KBM-7 (cell line): ENCODE measurements around the gene FAM83C.
"Not testable (repeated sequence)": the region's sequence is repeated elsewhere in the genome, so short reads cannot be mapped to it uniquely, and the experiment has no call there.

Source experiments
- DNase-seq: peaks from one replicate; pipeline ENCODE4 v3.0.0-alpha.2; 2015
- in situ Hi-C: fragments of 300-500 bp; cut with MboI; formaldehyde crosslinking; loops from 2 replicates; pipeline ENCODE4 v1.14.3; 2020; ENCODE audit warnings: low sequenced_read_pairs, low pct_unique_long_range_greater_than_20kb, mixed read lengths

The FAM83C gene

DNA sequence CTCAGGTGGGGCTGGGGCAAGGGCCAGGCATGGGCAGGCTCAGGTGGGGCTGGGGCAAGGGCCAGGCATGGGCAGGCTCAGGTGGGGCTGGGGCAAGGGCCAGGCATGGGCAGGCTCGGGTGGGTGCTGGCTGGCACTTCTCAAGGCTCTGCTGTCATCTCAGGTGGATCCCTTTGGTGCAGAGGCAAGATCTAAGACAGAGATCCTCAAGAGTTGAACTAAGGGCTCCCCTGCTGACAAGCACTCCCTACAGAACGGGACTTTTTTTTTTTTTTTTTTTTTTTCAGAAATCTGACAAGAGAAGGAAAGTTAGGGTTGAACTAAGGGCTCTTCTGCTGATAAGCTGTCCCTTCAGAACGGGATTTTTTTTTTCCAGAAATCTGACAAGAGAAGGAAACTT, 39.2 kb downstream of the FAM83C start:
- DNase-seq = no peak
- in situ Hi-C loops = loop anchor here (25.0 kb wide), 1 partner anchor 416 kb away; the partner anchor contains the start of gene NCOA6

DNA sequence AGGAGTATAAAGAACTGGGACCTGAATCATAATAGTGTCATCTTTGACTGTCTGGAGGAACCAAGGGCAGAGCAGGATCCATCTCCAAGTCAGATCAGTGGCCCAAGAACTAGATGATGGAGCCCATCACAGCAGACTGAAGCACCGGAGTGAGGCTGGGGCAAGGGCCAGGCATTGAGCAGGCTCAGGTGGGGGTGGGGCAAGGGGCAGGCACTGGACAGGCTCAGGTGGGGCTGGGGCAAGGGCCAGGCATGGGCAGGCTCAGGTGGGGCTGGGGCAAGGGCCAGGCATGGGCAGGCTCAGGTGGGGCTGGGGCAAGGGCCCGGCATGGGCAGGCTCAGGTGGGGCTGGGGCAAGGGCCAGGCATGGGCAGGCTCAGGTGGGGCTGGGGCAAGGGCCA, 39.6 kb downstream of the FAM83C start:
- in situ Hi-C loops = loop anchor here (25.0 kb wide), 1 partner anchor 415 kb away; the partner anchor contains the start of gene NCOA6
- not testable (repeated sequence) for DNase-seq

DNA sequence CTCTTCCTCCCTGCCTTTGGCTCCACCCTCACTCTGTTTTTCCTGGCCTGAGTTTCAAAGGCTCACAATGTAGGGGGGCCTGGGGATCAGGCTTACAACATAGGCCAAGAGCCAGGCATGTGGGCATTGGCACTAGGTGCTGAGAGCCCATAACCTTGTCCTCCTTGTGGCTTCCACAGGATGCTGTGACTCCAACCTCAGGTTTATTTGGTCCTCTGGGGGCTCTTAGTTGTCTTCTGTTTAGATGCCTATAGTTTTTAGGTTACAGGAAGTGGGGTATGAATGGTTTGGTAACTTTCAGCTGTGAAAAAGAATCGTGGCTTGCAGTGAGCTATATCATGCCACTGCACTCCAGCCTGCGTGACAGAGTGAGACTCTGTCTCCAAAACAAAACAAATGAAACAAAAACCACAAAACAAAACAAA, 40.2 kb downstream of the FAM83C start:
- in situ Hi-C loops = loop anchor here (25.0 kb wide), 1 partner anchor 415 kb away; the partner anchor contains the start of gene NCOA6
- no peak for DNase-seq

DNA sequence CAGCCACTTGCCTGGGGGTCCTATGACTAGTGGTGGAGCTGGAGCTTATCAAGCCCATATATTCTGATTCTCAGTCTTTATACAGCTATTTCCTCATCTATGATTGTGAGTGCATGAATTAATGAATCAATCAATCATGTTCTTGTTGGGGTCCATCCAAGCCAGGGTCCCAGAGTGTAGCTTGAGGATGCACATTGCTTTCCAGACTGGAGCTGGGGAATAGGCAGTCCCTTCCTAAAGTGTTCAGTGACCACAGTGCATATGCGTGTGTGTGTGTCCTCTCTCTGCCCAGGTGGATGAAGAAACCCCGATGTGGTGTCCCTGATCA, 40.6 kb downstream of the FAM83C start:
- in situ Hi-C loops = loop anchor here (25.0 kb wide), 1 partner anchor 414 kb away; the partner anchor contains the start of gene NCOA6
- DNase-seq = no peak

DNA sequence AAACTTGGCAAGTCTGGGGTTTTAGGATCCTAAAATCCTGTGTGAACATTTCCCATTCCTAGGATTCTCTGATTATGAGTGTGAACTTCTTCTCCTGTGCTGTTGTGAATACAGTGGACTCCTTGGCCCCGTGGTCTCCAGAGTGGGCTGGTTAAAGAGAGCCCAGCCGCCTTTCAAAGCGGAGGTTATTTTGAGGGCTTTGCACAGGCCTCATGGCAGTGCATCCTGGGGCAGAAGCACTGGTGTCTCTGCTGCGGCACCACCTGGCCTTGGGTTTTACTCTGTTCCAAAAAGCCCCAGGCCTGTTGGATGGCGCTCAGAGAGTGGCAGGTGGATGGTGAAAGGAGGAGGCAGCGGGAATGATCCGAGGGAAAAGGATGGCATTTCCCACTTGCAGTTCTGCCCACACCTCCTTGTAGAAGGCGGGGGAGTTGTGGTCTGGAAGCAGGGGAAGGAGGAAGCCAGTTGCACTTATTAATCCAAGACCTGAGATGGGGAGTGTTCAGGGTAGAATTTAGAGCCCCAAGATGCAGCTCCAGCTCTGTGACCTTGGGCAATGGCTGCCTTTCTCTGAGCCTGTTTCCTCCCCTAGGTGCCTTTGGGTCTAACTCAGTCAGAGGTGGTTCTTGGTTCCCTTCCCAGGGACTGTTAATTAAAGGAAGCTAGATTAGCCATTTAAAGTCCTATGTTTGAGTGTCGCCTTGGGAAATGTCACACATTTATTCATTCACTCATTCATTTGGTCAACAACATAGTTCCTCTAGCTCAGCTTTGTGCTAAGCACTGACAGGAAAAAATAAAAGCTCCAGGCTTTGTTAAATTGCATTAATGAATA, 43.4 kb downstream of the FAM83C start:
- no peak for DNase-seq
- in situ Hi-C loops = no loop called here

DNA sequence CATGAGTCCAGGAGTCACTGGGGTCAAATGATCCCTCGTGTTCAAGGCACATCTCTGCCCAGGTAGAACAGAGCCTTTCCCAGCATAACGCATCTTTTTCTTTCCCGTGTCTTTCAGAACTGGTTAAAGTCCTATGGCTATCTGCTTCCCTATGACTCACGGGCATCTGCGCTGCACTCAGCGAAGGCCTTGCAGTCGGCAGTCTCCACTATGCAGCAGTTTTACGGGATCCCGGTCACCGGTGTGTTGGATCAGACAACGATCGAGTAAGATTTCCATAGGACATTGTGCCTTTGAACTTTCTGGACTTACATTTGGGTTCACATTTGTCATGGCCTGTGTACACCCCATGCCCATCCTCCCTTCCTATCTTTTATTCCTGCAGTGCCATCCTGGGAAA, 45.5 kb downstream of the FAM83C start:
- in situ Hi-C loops = no loop called here
- no peak for DNase-seq

DNA sequence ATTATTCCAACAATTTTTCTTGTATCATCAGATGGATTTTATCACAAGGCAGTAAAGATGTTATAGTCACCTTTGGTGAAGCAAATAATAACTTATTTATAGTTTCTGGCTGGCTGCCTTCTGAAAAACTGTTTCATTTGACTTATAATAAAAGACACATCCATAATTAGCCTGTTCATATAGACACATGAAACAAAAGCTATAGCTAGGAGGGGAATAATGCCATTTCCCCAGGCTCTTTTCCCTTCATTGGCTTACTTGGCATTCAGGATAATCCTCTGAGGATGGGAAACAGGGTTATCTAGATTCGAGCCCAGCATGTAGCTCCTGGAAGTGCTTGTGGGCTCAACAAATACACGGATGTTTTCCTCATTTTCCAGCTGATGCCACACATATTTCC, 48.2 kb downstream of the FAM83C start:
- DNase-seq = no peak
- in situ Hi-C loops = no loop called here

DNA sequence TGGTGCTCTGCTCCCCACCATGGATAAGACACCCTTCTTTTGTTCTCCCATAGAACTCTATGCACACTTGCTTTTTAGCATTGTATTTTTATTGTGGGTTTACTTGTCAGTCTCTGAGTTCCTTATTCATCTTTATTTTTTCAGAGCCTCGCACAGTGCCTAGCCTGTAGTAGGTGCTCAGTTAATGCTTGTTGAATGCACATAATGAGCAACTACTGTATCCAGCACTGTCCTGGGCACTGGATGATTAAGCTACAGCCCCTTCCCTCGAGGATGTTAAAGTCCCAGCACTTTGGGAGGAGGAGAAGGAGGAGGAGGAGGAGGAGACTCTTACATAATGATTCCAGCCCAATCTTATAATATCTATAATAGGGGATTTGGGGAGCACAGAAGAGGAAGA, 48.9 kb downstream of the FAM83C start:
- in situ Hi-C loops = no loop called here
- no peak for DNase-seq

DNA sequence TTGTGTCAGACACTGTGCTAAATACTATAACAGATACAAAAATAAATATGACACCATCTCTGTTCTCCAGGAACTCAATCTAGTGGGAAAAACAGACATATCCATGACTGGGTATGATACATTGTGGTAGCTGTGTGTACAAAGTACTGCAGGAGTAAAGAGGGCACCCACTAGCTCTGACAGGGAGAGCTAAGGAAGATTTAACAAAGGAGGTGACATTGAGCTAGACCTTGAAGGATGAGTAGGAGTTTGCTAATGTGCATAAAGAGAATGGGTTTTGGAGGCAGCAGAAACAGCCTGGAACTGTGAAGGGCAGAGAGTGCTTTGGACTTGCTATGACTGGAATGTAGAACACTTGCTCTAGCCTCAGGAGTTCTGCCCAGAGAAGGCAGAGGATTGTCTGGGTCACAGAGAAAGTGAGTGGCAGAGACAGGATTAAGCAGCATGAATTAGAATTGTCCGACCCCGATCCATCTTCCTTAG, 51.4 kb downstream of the FAM83C start:
- in situ Hi-C loops = no loop called here

DNA sequence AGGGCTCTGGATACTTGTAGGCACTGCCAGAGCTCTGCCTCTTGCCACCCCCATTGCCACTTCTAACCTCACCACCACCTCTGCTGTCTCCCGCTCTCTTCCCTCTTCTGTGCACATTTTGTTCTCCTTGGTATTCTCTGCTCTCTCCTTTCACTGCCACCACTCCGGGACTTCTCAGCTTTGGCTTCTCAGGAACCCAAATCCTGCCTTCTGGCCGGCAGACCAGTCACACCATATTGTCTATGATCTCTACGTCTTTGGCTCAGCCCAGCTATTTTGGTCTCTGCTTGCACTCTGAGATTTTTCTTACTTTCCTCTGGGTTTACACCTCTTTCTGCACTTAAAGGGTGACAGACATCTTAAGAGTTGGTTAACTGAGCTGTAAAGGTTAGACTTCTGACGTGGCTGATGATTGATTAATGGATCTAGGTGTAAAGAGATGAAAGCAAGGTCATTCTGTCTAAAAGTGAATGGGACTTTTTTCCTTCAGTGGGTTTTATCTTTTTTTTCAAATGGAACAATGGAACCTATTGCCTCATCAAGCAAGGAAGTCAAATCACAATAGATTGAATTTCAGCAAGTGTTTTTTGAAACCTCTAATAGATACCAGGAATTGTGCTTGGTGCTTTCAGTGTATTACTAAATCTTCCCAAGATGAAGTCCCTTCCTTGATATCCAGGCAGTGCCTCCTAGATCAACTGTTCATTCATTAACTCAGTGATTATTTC, 52.0 kb downstream of the FAM83C start:
- no peak for DNase-seq
- in situ Hi-C loops = no loop called here

More for the DNA sequence above, 51.4 kb downstream of the FAM83C start:
- no peak for DNase-seq

DNA sequence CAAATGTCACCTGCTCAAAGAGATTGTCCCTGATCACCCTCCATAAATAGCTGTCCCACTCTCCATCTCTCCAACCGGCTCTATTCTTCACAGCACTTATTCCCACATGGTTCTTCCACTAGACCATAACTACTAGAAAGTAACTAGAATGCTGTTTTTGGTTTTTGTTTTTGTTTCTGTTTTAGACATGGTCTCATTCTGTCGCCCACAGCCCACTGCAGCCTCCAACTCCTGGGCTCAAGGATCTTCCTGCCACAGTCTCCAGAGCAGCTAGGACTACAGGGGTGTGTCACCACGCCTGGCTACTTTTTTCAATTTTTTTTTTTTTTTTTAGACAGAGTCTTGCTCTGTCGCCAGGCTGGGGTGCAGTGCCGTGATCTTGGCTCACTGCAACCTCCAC, 53.5 kb downstream of the FAM83C start:
- DNase-seq = no peak
- in situ Hi-C loops = no loop called here

DNA sequence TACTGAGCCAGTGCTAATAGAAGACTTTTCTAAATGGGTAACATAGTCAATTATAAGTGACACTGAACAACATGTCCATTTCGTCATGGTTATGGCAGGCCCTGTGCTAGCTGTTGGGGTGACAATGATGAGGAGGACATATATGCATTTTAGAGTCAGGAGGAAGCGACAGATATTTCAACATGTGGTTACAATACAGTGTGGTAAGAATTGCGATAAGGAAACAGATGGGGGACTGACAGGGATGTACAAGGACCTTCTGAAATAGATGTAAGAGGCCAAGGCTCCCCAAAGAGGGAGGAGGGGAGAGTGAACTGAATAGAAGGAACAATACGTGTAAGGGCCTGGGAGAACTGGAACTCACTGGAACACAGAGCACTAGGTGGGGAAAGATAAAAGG, 54.1 kb downstream of the FAM83C start:
- in situ Hi-C loops = no loop called here

DNA sequence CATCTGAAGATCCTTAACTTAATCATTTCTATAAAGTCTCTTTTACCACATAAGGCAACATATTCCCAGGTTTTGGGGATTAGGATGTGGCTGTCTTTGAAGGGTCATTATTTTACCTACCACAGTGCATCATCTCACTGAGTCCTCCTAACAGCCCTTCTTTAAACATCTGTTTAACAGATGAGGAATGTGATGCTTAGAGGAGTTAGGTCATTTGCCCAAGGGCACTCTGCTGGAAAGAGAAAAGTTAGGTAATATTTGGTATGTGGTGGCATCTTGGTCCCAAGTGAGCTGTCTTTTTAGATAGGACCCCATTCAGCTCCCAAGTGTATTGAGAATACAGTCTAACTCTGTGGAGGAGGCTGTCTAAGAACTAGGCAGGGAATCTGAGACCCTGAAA, 54.7 kb downstream of the FAM83C start:
- in situ Hi-C loops = no loop called here
- no peak for DNase-seq

More for the DNA sequence above, 54.1 kb downstream of the FAM83C start:
- peak; percentile 49 for DNase-seq

DNA sequence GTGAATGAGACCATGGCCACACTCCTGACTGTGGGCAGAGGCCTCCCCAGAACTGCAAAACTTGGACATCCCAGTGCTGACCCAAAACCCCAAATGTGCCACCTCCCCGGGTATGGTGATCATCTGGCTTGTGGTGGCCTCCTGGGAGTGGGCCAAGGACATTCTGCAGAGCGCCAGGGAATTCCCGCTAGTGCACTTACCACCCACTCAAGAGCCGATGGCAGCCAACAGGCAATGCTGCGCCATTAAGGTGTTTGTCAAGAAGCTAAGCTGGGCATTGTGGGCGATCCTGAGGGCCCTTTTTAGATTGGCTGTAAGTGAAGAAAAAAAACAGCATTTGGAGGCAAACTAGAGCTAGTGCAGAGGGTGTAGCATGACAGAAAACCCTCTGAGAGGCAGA, 56.3 kb downstream of the FAM83C start:
- DNase-seq = no peak
- in situ Hi-C loops = no loop called here
